ENCODE data around the gene ATXN1.

Gene ATXN1

DNA sequence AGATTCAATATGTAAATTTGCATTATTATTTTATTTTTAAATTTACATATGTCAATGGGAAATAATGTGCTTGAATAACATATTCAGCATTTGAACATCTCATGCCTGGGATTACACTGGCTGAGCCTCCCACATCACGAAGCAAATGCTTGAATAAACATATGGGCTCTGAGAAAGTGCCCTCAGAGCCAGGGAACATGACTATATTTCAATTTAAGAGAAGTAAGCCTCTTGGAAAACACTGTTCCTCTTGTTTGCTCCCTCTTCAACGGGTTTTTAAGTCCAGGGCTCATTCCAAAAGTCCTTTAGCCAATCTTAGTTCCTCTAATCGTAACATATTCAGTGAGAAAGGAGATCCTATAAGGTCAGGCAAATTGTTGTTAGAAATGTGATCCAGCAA is 400.9 kb downstream of the ATXN1 start:
- no peak for DNase-seq (ENCODE audit: low read depth)

GRCh38 chr6:16359563-16359962 is 401.7 kb downstream of the ATXN1 start:
- no peak for DNase-seq (ENCODE audit: low read depth)

DNA sequence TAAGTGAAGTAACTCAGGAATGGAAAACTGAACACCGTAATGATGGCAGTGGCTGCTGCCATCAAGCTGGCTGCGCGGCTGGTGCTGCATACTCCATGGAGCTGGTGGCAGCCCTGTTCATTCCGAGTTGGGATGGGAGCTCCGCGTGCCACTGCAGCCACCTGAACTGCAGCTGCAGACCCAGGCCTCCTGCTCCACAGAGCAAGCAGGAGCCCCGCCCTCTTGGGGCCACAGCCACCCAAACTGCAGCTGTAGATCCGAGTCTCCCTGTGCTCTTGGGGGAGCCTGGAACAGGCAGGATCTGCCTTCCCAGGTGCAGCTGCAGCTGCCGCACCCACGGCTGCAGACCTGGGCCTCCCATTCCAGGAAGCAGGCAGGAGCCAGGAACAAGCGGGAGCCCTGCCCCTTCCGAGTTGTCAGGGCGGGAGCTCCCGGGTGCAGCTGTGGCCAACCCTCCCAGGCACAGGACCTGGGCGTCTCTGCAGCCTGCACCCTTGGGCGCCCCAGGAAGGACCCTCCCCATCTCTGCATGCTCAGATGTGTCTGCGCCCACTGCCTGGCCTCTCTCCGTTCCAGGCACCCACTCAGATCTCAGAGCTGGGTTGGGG is 402.6 kb downstream of the ATXN1 start:
- no peak for DNase-seq (ENCODE audit: low read depth)

DNA sequence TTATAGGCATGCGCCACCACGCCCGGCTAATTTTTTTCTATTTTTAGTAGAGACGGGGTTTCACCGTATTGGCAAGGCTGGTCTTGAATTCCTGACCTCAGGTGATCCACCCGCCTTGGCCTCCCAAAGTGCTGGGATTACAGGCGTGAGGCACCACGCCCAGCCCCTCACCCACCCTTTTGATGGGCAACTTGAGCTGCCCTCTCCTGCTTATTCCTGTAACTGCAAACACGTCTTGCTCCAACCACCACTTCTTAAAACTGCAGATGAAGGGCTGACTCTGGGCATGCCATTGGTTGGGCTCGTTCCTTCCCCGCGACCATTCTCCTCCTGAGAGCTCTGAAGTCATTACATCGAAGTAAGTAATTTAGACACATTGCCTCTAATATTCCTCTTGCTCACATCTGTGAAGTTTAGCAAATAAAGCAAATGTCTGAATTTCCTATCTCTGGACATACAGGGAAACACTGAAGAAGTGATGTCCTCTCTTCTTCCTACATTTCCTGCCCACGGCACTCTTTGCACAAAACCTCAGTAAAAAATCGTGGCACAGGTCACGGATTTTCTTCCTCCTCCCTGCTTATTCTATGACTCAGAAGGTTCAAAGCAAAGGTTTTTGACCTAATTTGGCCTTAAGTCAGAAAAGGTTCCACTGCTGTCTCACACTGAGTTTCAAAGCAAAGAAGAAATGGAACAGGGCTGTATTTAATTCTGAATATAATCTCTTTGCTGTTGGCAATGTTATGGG is 405.4 kb downstream of the ATXN1 start:
- peak; percentile 58 for DNase-seq (ENCODE audit: low read depth)

GRCh38 chr6:16355238-16355637 is 406.0 kb downstream of the ATXN1 start:
- no peak for DNase-seq (ENCODE audit: low read depth)

DNA sequence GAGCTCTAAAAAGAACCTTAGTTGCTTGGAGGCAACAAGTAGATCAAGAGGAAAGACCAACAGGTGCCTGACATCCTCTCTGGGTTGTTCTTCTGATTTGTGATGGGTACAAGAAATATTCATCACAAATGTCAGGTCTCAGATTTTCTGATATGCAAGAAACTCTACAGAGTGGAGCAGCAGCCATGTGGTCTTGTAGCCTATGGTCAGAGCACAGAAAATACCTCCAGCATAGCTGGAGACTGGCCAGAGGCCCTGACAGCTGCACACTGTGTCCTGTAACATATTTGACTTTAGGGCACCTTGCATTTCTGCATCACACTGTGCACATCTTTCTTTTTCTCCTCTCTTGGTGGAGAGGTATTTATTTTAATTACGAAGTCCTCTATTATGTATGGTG is 406.6 kb downstream of the ATXN1 start:
- DNase-seq (ENCODE audit: low read depth): no peak

- no peak for DNase-seq (ENCODE audit: low read depth)
Measured at GRCh38 chr6:16352821-16353438, 408.3 kb downstream of the ATXN1 start.

DNA sequence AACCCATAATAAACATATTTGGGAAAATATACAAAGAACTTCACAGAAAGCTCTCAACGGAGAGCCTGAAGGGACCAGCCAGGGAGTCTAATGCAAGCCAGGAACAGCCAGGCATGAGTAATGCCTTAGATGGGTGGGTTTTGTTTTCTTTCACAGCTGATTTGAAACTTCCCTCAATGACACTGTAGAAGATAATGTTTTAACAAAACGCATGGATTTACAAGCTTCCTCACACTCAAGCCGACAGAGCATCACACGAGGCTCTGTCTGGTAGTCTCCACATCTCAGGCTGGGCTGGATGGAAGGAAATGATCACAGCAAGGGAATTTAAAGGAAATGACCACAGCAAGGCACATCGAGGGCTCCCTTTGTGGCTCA is 409.0 kb downstream of the ATXN1 start:
- DNase-seq (ENCODE audit: low read depth): peak; percentile 86

DNA sequence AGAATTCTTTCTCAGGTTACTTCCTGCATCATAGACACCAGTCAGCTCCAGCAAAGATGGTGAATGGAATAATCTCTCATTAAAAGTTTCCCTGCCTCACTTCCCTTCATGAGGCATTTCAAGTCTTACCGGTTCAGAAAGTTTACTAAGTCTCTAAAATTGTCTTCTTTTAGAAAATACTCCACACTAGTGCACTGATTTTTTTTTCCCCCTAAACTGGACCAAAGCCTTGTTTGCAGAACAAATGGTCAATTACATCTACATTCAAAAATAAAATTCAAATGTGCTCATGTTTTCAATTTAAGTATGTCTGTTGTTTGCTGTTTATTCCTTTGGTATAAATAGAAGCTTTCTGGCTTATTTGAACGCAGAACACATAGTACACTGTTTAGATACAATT is 411.7 kb downstream of the ATXN1 start:
- DNase-seq (ENCODE audit: low read depth): no peak

- no peak for DNase-seq (ENCODE audit: low read depth)
Measured at GRCh38 chr6:16346831-16347230, 414.4 kb downstream of the ATXN1 start.

- DNase-seq (ENCODE audit: low read depth): peak; percentile 94
Measured at GRCh38 chr6:16345449-16346330, 415.6 kb downstream of the ATXN1 start.

GRCh38 chr6:16344756-16345155 is 416.5 kb downstream of the ATXN1 start:
- peak; percentile 94 for DNase-seq (ENCODE audit: low read depth)

DNA sequence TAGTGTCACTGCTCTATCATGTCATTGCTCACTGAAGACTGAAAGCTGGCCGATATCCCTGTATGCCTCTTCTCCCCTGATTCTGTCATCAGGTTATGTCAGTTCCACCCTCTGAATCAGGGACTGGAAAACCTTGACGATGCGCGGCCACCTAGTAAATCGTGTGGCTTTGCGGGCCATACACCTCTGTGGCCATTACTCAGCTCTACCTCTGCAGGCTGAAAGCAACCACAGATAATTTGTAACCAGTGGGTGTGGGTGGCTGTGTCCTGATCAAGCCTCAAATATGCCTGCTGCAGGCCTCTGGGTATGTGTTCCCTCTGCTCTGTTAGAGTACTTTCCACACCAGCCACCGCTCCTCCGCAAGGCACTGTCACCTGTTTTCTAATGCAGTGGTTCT is 417.7 kb downstream of the ATXN1 start:
- DNase-seq (ENCODE audit: low read depth): no peak

- no peak for DNase-seq (ENCODE audit: low read depth)
Measured at GRCh38 chr6:16339265-16339587, 422.0 kb downstream of the ATXN1 start.

DNA sequence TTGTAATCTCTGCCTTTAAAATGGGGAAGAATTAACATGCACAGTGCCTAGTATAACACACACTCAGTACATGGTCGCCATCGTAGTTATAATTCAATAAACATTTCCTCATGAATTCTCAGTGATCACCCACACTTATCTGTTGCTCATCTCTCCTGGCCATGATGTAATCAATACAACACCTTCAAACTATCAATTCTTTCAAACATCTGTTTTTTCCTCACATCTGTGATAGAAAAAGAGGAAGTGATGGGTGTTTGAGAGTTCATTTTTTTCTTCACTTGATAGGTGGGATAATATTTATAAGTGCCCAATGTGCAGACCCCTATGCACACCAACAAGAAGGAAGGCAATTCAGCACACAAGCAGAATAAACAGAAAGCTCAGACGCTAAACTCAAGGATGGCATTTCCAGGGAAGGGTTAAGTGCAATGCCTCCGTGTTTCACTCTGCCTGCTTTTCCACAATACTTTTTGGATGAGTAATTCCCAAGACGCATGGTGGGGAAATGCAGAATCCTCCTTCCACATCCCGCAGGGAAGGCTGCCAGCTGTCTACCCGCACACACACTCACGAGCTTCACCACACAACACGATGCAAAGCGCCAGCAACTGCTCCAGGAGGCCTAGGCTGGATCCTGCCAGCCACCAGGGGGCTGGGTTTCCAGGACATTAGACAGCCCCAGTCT is 422.5 kb downstream of the ATXN1 start:
- peak; percentile 100 for DNase-seq (ENCODE audit: low read depth)

DNA sequence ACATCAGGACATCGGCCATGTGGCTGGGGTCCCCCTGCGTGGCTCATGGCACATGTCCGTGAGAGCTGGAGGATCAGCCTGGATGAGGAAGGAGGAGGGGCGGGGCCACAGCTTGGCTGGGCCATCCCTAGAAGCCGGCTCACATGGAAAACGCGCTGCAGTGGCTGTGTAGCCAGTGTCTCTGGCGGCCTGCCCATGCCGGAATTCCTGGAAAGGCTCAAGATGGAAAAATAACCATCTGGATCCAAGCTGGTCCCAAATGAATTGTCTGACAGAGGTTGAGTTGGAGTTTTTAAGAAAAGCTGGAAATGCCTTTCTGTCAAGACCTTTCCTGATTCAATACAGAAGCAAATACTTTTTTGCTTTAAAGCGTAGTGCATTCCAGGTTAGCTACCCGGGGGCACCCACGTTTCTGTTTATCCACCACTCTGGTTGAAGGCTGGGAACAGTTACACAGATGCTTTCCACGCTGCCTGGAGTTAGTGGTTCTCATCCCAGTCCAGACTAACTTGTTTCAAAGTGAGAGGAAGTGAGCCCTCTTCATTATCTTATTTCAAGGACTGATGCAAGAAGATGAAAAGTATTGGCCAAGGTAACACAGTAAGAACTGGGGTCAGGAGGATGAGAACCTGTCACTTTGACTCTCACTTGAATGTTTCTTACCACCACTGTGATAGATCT is 423.8 kb downstream of the ATXN1 start:
- peak; percentile 98 for DNase-seq (ENCODE audit: low read depth)

DNA sequence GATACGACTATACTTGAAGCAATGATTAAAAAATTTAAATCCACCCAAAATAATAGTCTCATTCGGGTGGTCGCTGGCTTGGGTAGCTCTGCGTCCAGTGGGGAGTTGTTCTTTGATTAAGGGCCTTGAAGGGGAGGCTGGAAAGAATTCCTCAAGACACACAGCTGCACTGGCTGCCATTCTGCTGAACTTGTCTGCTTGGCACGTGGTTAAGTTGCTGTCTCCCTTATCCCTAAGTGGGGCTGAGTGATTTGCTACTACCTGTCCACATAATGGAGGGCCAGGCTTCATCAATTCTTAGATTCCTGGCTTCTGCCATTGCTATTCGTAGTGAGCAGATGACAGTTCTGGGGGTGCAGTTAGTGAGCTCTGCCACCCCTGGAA is 424.4 kb downstream of the ATXN1 start:
- no peak for DNase-seq (ENCODE audit: low read depth)

- no peak for DNase-seq (ENCODE audit: low read depth)
Measured at GRCh38 chr6:16336056-16336818, 425.0 kb downstream of the ATXN1 start.

DNA sequence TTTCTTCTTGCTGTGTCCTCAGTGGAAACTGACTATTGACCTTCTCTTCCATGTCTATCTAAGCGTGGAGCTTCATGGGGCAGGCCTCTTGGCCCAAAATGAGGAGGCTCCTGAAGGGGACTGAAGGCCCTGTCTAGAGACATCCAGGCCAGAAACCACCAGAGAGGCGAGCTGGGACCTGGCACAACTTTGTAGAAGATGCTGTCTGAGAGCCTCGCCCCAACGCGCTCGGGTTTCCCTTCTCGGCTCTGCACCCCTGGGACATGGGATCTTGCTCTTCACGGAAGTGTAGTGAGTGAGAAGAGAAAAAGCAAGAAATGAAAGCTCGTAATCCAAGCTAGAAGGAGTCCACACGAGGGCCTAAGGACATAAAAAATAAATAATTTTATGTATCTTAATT is 426.1 kb downstream of the ATXN1 start:
- DNase-seq (ENCODE audit: low read depth): no peak

DNA sequence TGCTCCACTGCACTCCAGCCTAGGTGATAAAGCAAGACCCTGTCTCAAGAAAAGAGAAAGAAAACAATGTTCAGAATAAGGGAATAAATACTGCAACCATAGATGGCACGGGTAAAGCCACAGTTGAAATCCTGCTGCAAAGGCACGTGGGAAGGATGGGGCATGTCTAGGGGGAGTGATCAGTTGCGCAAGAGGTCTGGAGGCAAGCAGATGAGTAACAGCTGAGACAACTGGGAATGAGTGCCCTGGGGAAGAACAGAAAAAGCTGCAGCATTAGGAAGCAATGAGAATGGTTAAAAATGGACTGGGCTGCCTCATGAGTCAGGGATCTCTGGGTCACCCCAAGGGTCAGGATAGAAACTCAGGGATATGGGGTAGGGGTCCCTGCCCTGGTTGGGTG is 426.6 kb downstream of the ATXN1 start:
- DNase-seq (ENCODE audit: low read depth): peak; percentile 97

GRCh38 chr6:16333580-16333979 is 427.7 kb downstream of the ATXN1 start:
- DNase-seq (ENCODE audit: low read depth): peak; percentile 73

All from EH (cell line).